Parietal lobe (tissue), 1 donor: ENCODE results near the gene IDH3A. TPM values are rescaled to one million over a fixed set of nuclear protein-coding genes. Genes with fewer than 3 reads are reported as not detected.

Experiments used
- total RNA-seq: library from RNA; depleted of rRNA; stranded (reverse); fragments of >200 nt; gene quantifications from one replicate; pipeline ENCODE4 v1.2.3, GENCODE V29; 2014

IDH3A gene
- total RNA-seq: 45.4 TPM

GRCh38 chr15:78149068-78149804, at the start of gene IDH3A:
TSS of gene IDH3A (plus strand) at chr15:78149362. CDS start at chr15:78149404, 42 bp downstream.

GRCh38 chr15:78131295-78132061, 17.7 kb upstream of the IDH3A start, which contains the start of gene CIB2:
TSS of gene CIB2 (minus strand) at chr15:78131445. CDS start at chr15:78131215, 230 bp downstream.

Other genes with a start within 250 kb of the IDH3A start
- gene TBC1D2B, start 71.7 kb upstream of the IDH3A start, total RNA-seq: 22.8 TPM
- not detected for gene SH2D7, start 56.8 kb upstream of the IDH3A start, total RNA-seq
- gene CIB2, start 17.9 kb upstream of the IDH3A start, total RNA-seq: 18.8 TPM
- gene ACSBG1, start 85.2 kb downstream of the IDH3A start, total RNA-seq: 4.1 TPM
- 50.1 TPM for gene DNAJA4, start 115.2 kb downstream of the IDH3A start, total RNA-seq
- gene SKIC8, start 150.2 kb downstream of the IDH3A start, total RNA-seq: 79.5 TPM
- gene CRABP1, start 191.0 kb downstream of the IDH3A start, total RNA-seq: 5.3 TPM